AG09309 (cell line): Measurements from ENCODE around the gene F2.

Experiments
- DNase-seq: peaks from one replicate; pipeline ENCODE4 v3.0.0-alpha.2; 2010; ENCODE audit warnings: low read depth
- H3K4me3 ChIP-seq: 2 replicates; pipeline ENCODE4 v1.5.1; 2011; ENCODE audit warnings: mild to moderate bottlenecking, low read depth, low read length, moderate library complexity; ENCODE audit not compliant: control insufficient read depth
- CTCF ChIP-seq: IDR thresholded peaks from 2 replicates; pipeline ENCODE4 v1.5.1; 2011; ENCODE audit warnings: mild to moderate bottlenecking, low read depth, low read length, inconsistent platforms; ENCODE audit not compliant: insufficient read depth, control insufficient read depth; ENCODE audit errors: missing control alignments

F2 gene

GRCh38 chr11:46675288-46675851 lies 43.6 kb upstream of the F2 start:
- no peak overlapping the region for H3K4me3 ChIP-seq
- DNase-seq = peak; percentile 52
- TF ChIP-seq CTCF = no peak

GRCh38 chr11:46675949-46676348 lies 43.1 kb upstream of the F2 start:
- no peak for TF ChIP-seq CTCF
- no peak overlapping the region for H3K4me3 ChIP-seq
- DNase-seq = no peak

GRCh38 chr11:46676436-46677158 lies 42.4 kb upstream of the F2 start:
- H3K4me3 ChIP-seq = no peak overlapping the region
- TF ChIP-seq CTCF = no peak
- DNase-seq = no peak

- no peak for DNase-seq
- H3K4me3 ChIP-seq = no peak overlapping the region
- TF ChIP-seq CTCF = no peak
These were observed 41.8 kb upstream of the F2 start for GRCh38 chr11:46677169-46677568.

- no peak for DNase-seq
- no peak overlapping the region for H3K4me3 ChIP-seq
- TF ChIP-seq CTCF = no peak
These were observed 40.8 kb upstream of the F2 start for GRCh38 chr11:46677991-46678740.

- no peak overlapping the region for H3K4me3 ChIP-seq
- no peak for TF ChIP-seq CTCF
- DNase-seq = no peak
These were observed 40.3 kb upstream of the F2 start for GRCh38 chr11:46678741-46679130.
